ENCODE data around the gene CRHBP.
A peak's percentile ranks its signal among the peaks of the same experiment; 100 is the strongest.
"Not testable (repeated sequence)": the region's sequence is repeated elsewhere in the genome, so short reads cannot be mapped to it uniquely, and the experiment has no call there.

CRHBP gene

GRCh38 chr5:76960004-76960625 is 7.3 kb downstream of the CRHBP start:
- no peak for DNase-seq

GRCh38 chr5:76964060-76964459 is 11.2 kb downstream of the CRHBP start:
- no peak for DNase-seq

GRCh38 chr5:76971511-76971910 is 18.7 kb downstream of the CRHBP start:
- DNase-seq, result no peak

- no peak for DNase-seq
Observed at GRCh38 chr5:76972689-76973088, 19.8 kb downstream of the CRHBP start.

- no peak for DNase-seq
Observed at GRCh38 chr5:76974785-76975184, 21.9 kb downstream of the CRHBP start.

- DNase-seq, result no peak
Observed at GRCh38 chr5:76978869-76979268, 26.0 kb downstream of the CRHBP start.

GRCh38 chr5:76980518-76981144 is 27.8 kb downstream of the CRHBP start:
- DNase-seq, result no peak

- no peak for DNase-seq
Observed at GRCh38 chr5:76982450-76982849, 29.6 kb downstream of the CRHBP start.

- DNase-seq, result no peak
Observed at GRCh38 chr5:76983468-76983867, 30.6 kb downstream of the CRHBP start.

GRCh38 chr5:76986825-76987526 is 34.1 kb downstream of the CRHBP start:
- DNase-seq, result no peak

- DNase-seq, result no peak
Observed at GRCh38 chr5:76990899-76991459, 38.1 kb downstream of the CRHBP start.

- DNase-seq, result not testable (repeated sequence)
Observed at GRCh38 chr5:76993436-76993835, 40.6 kb downstream of the CRHBP start.

GRCh38 chr5:76994337-76994736 is 41.5 kb downstream of the CRHBP start:
- DNase-seq, result no peak

GRCh38 chr5:76998251-76998650 is 45.4 kb downstream of the CRHBP start:
- not testable (repeated sequence) for DNase-seq

- DNase-seq, result no peak
Observed at GRCh38 chr5:76999451-76999850, 46.6 kb downstream of the CRHBP start.

GRCh38 chr5:77003246-77003645 is 50.4 kb downstream of the CRHBP start:
- DNase-seq, result no peak

GRCh38 chr5:77006124-77006523 is 53.3 kb downstream of the CRHBP start:
- DNase-seq, result no peak

- DNase-seq, result no peak
Observed at GRCh38 chr5:77008413-77008812, 55.6 kb downstream of the CRHBP start.

GRCh38 chr5:77010243-77010642 is 57.4 kb downstream of the CRHBP start:
- no peak for DNase-seq

- no peak for DNase-seq
Observed at GRCh38 chr5:77011498-77011897, 58.7 kb downstream of the CRHBP start.

GRCh38 chr5:77012601-77013000 is 59.8 kb downstream of the CRHBP start:
- DNase-seq, result no peak

- DNase-seq, result peak; percentile 66
Observed at GRCh38 chr5:77015938-77016569, 63.2 kb downstream of the CRHBP start.

GRCh38 chr5:77016962-77017361 is 64.1 kb downstream of the CRHBP start:
- DNase-seq, result no peak

- DNase-seq, result no peak
Observed at GRCh38 chr5:77017668-77018067, 64.8 kb downstream of the CRHBP start.
